Endothelial cell of umbilical vein (primary cell): ENCODE measurements around the gene XRCC1.

Experiments used
- CTCF ChIP-seq, 2 donors: IDR thresholded peaks; 1 replicate in 1 of 2; 2 replicates in 1 of 2; pipeline ENCODE4 v1.5.1; 2011; ENCODE audit warnings: low read length in 2 of 2, mild to moderate bottlenecking in 2 of 2, moderate library complexity in 2 of 2, control low read depth in 1 of 2, inconsistent platforms in 1 of 2, low read depth in 1 of 2; ENCODE audit not compliant: insufficient read depth in 1 of 2; ENCODE audit errors: extremely low read depth in 1 of 2
- MAX ChIP-seq: IDR thresholded peaks from 2 replicates; pipeline ENCODE4 v1.6.1; 2011; ENCODE audit not compliant: insufficient read depth, insufficient read length

- TF ChIP-seq CTCF (IDR thresholded peaks at IDR 0.05; ENCODE audit: extremely low read depth in 1 of 2, insufficient read depth in 1 of 2, low read depth in 1 of 2, low read length in 2 of 2) (peak; percentile 84 to 94), MAX (no peak)
These were observed 20.0 kb downstream of the XRCC1 start for GRCh38 chr19:43555185-43555770.
